ENCODE results near the gene PTGR3. TPM values are rescaled to one million over a fixed set of nuclear protein-coding genes. Genes with fewer than 3 reads are reported as not detected.

Gene PTGR3
- total RNA-seq, 1 donor from 2014 or later: 11.7 TPM

GRCh38 chr18:75216212-75216910 is 7.4 kb upstream of the PTGR3 start:
- no peak for DNase-seq (ENCODE audit: low read depth)

- no peak for DNase-seq (ENCODE audit: low read depth)
Measured at GRCh38 chr18:75215663-75216062, 6.7 kb upstream of the PTGR3 start.

- no peak for DNase-seq (ENCODE audit: low read depth)
Measured at GRCh38 chr18:75214766-75215510, 6.0 kb upstream of the PTGR3 start.

- no peak for DNase-seq (ENCODE audit: low read depth)
Measured at GRCh38 chr18:75214332-75214690, 5.4 kb upstream of the PTGR3 start.

GRCh38 chr18:75213611-75214331 is 4.8 kb upstream of the PTGR3 start:
- no peak for DNase-seq (ENCODE audit: low read depth)

- no peak for DNase-seq (ENCODE audit: low read depth)
Measured at GRCh38 chr18:75212751-75213090, 3.8 kb upstream of the PTGR3 start.

GRCh38 chr18:75211953-75212750 is 3.2 kb upstream of the PTGR3 start:
- no peak for DNase-seq (ENCODE audit: low read depth)

GRCh38 chr18:75211626-75211952 is 2.6 kb upstream of the PTGR3 start:
- no peak for DNase-seq (ENCODE audit: low read depth)

GRCh38 chr18:75211002-75211621 is 2.2 kb upstream of the PTGR3 start:
- no peak for DNase-seq (ENCODE audit: low read depth)

- peak; percentile 87 for DNase-seq (ENCODE audit: low read depth)
Measured at GRCh38 chr18:75210274-75211001, 1.5 kb upstream of the PTGR3 start, which contains the start of gene TSHZ1. TSS of gene TSHZ1 (plus strand) at chr18:75210797. CDS start at chr18:75211877, 1,080 bp downstream.

GRCh38 chr18:75209951-75210258 is 966 bp upstream of the PTGR3 start:
- no peak for DNase-seq (ENCODE audit: low read depth)

GRCh38 chr18:75208836-75209128 is 157 bp downstream of the PTGR3 start:
- DNase-seq (ENCODE audit: low read depth): no peak

GRCh38 chr18:75208155-75208835 is 644 bp downstream of the PTGR3 start:
- peak; percentile 71 for DNase-seq (ENCODE audit: low read depth)

- no peak for DNase-seq (ENCODE audit: low read depth)
Measured at GRCh38 chr18:75207310-75208154, 1.4 kb downstream of the PTGR3 start.

GRCh38 chr18:75206452-75207309 is 2.3 kb downstream of the PTGR3 start:
- DNase-seq (ENCODE audit: low read depth): no peak

- no peak for DNase-seq (ENCODE audit: low read depth)
Measured at GRCh38 chr18:75205514-75206132, 3.3 kb downstream of the PTGR3 start.

GRCh38 chr18:75204732-75205513 is 4.0 kb downstream of the PTGR3 start:
- no peak for DNase-seq (ENCODE audit: low read depth)

Measured in myocyte (in vitro differentiated cells).